Calu3 (cell line): Measurements from ENCODE around the gene SULT1E1. TPM values are rescaled to one million over a fixed set of nuclear protein-coding genes. Genes with fewer than 3 reads are reported as not detected.

Experiments
- BruUV-seq: library from RNA; stranded (reverse); fragments of 400-500 nt; replicated peaks from 2 replicates; lab custom pipeline; 2021; lab: Mats Ljungman, UMichigan
- CTCF ChIA-PET: fragments of 300-600 bp; sonication (Branson Sonifier 250); formaldehyde crosslinking; loops from one replicate; lab custom pipeline; 2022; ENCODE audit warnings: antibody characterized with exemption; lab: Charles Lee
- DNase-seq: peaks from one replicate; pipeline ENCODE4 v3.0.0; 2022
- H3K27ac Mint-ChIP-seq: one replicate; pipeline ENCODE4 v1.8.0; 2022; ENCODE audit warnings: mixed read lengths; ENCODE audit not compliant: unreplicated experiment
- H3K27me3 Mint-ChIP-seq: one replicate; pipeline ENCODE4 v1.8.0; 2022; ENCODE audit warnings: mixed read lengths; ENCODE audit not compliant: unreplicated experiment
- H3K36me3 Mint-ChIP-seq: one replicate; pipeline ENCODE4 v1.8.0; 2022; ENCODE audit warnings: mild to moderate bottlenecking, moderate library complexity, mixed read lengths; ENCODE audit not compliant: insufficient read depth, unreplicated experiment
- H3K4me1 Mint-ChIP-seq: one replicate; pipeline ENCODE4 v1.8.0; 2022; ENCODE audit warnings: mild to moderate bottlenecking, low read depth, mixed read lengths; ENCODE audit not compliant: unreplicated experiment
- H3K4me3 Mint-ChIP-seq: one replicate; pipeline ENCODE4 v1.8.0; 2022; ENCODE audit warnings: mild to moderate bottlenecking, low read depth, moderate library complexity, mixed read lengths; ENCODE audit not compliant: unreplicated experiment
- H3K9me3 Mint-ChIP-seq: one replicate; pipeline ENCODE4 v1.8.0; 2022; ENCODE audit warnings: low read depth, mixed read lengths; ENCODE audit not compliant: unreplicated experiment
- CTCF ChIP-seq: fragments of 200-600 bp; IDR thresholded peaks from one replicate; pipeline ENCODE4 v1.8.0; 2022; ENCODE audit warnings: antibody characterized with exemption; ENCODE audit not compliant: unreplicated experiment
- intact Hi-C: fragments of 100-400 bp; cut with micrococcal nuclease; formaldehyde crosslinking; loops from one replicate; pipeline ENCODE4 v1.10.0; 2022; ENCODE audit not compliant: unreplicated experiment
- total RNA-seq: library from RNA; stranded (reverse); gene quantifications from 2 replicates; pipeline ENCODE4 v1.2.3, GENCODE V29; 2022

Gene SULT1E1
- total RNA-seq, 1 experiment from 2014 or later: 2.4 TPM

GRCh38 chr4:69832326-69833030, 27.5 kb downstream of the SULT1E1 start:
- DNase-seq: peak; percentile 34
- no TSS peak for BruUV-seq
- CTCF ChIA-PET: interaction anchor here (1.3 to 1.5 kb wide), 2 partner anchors 9 to 351 kb away, joined by 4 to 7 read pairs; no protein-coding TSS in a partner anchor
- Mint-ChIP-seq H3K27ac (no peak overlapping the region), H3K4me3 (peak overlapping the region; percentile 54), H3K36me3 (peaks cover 15% of the 10 kb centered on the region), H3K9me3 (no peaks in the 10 kb centered on the region), H3K4me1 (peaks cover 14% of the 10 kb centered on the region), H3K27me3 (no peaks in the 10 kb centered on the region)
- intact Hi-C loops: loop anchor here (2.0 to 10.0 kb wide), 3 partner anchors 26 to 360 kb away; no protein-coding TSS in a partner anchor
- TF ChIP-seq CTCF: no peak

- no peaks in the 10 kb centered on the region for H3K9me3 Mint-ChIP-seq
- no peak for TF ChIP-seq CTCF
- CTCF ChIA-PET: interaction anchor here (0.6 to 1.5 kb wide), 4 partner anchors 8 to 947 kb away, joined by 3 to 7 read pairs (median 4); no protein-coding TSS in a partner anchor
- no TSS peak for BruUV-seq
- peaks cover 15% of the 10 kb centered on the region for H3K36me3 Mint-ChIP-seq
- H3K27me3 Mint-ChIP-seq: no peaks in the 10 kb centered on the region
- H3K27ac Mint-ChIP-seq: peak overlapping the region; percentile 75
- peaks cover 14% of the 10 kb centered on the region for H3K4me1 Mint-ChIP-seq
- peak overlapping the region; percentile 54 for H3K4me3 Mint-ChIP-seq
- DNase-seq: no peak
- intact Hi-C loops: loop anchor here (2.0 to 10.0 kb wide), 3 partner anchors 27 to 361 kb away; no protein-coding TSS in a partner anchor
Observed at GRCh38 chr4:69831646-69832325, 28.2 kb downstream of the SULT1E1 start.

- H3K4me1 Mint-ChIP-seq: peaks cover 14% of the 10 kb centered on the region
- intact Hi-C loops: loop anchor here (5.0 to 10.0 kb wide), 2 partner anchors 116 to 361 kb away; no protein-coding TSS in a partner anchor
- no peak for TF ChIP-seq CTCF
- H3K36me3 Mint-ChIP-seq: peaks cover 15% of the 10 kb centered on the region
- peak overlapping the region; percentile 54 for H3K4me3 Mint-ChIP-seq
- no peak for DNase-seq
- no peaks in the 10 kb centered on the region for H3K27me3 Mint-ChIP-seq
- CTCF ChIA-PET: interaction anchor here (0.6 to 1.5 kb wide), 5 partner anchors 27 to 946 kb away, joined by 3 to 4 read pairs (median 3); no protein-coding TSS in a partner anchor
- no peaks in the 10 kb centered on the region for H3K9me3 Mint-ChIP-seq
- BruUV-seq: no TSS peak
- peak overlapping the region; percentile 75 for H3K27ac Mint-ChIP-seq
Observed at GRCh38 chr4:69831270-69831627, 28.7 kb downstream of the SULT1E1 start.

GRCh38 chr4:69830560-69831269, 29.2 kb downstream of the SULT1E1 start:
- BruUV-seq: no TSS peak
- peaks cover 14% of the 10 kb centered on the region for H3K4me1 Mint-ChIP-seq
- intact Hi-C loops: loop anchor here (1.0 to 10.0 kb wide), 3 partner anchors 51 to 362 kb away; no protein-coding TSS in a partner anchor
- H3K4me3 Mint-ChIP-seq: peak overlapping the region; percentile 54
- H3K9me3 Mint-ChIP-seq: no peaks in the 10 kb centered on the region
- H3K27me3 Mint-ChIP-seq: no peaks in the 10 kb centered on the region
- peak overlapping the region; percentile 75 for H3K27ac Mint-ChIP-seq
- DNase-seq: peak; percentile 54
- TF ChIP-seq CTCF: peak; percentile 26
- H3K36me3 Mint-ChIP-seq: peaks cover 15% of the 10 kb centered on the region
- CTCF ChIA-PET: interaction anchor here (0.6 to 1.5 kb wide), 5 partner anchors 28 to 946 kb away, joined by 3 to 4 read pairs (median 3); no protein-coding TSS in a partner anchor
